HuH-7 (cell line): ENCODE results near the gene PCLO.
"Not testable (repeated sequence)": the region's sequence is repeated elsewhere in the genome, so short reads cannot be mapped to it uniquely, and the experiment has no call there.

Experiments
- DNase-seq: peaks from one replicate; pipeline ENCODE4 v3.0.0; 2011; ENCODE audit warnings: low spot score

PCLO gene

DNA sequence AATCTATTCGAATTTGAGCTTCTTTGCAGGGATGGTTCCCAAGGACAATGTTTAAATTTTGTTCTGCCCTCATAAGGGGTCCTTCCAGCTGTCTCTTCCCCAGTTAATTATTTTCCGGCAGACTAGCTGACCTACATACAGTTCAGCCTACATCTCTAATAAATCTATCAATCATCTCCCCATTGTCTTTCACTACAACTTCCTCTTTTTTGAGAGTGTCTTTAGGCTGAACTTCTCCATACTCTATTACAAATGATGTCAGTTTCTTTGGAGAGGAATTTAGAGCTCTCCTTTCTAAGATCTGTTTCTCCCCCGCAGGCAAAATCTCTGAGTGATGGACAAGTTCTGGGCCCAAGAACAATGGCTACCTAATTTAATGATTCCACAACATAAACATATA is 122.2 kb downstream of the PCLO start:
- DNase-seq, result no peak

DNA sequence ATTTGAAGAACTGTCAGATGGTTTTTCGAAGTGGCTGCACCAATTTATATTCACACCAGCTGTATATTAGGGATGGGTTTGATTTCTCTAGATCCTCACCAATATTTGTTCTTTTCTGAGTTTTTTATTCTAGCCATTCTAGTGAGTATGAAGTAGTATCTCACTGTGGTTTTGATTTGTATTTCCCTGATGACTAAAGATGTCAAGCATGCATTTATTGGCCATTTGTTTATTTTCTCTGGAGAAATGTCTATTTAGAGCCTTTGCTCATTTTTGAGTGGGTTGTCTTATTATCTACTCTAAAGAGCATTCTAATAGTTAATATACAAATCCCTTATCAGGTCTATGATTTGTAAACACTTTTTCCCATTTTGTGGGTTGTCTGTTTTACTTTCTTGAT is 123.9 kb downstream of the PCLO start:
- no peak for DNase-seq

DNA sequence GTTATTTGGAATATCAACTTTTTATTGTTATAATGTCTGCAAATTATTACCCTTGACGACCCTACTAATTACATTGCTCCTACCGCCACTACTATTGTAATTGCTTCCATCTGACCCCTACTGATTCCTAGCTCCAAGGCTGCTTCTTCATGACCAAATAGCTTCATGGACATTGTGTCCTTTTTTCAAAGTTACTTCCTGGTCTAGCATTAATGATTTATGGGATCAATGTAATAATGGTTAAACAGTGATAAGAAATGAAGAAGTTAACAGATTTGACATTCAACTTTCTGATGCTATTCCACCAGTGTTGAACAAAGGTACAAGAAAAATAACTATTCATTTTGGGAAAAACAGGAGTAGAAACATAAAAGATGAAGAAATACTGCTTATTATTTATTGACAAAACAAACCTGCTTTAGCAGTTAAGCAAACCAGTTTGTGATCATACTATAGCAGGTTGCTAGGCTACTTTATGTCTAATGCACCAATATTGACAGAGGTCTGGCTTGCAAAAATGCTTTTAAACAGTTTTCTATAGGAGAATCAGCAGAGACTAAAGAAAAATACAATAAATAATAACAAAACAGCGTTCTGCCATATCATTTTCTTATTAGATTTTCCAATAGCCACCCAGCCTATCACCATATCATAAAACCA is 125.8 kb downstream of the PCLO start:
- no peak for DNase-seq

DNA sequence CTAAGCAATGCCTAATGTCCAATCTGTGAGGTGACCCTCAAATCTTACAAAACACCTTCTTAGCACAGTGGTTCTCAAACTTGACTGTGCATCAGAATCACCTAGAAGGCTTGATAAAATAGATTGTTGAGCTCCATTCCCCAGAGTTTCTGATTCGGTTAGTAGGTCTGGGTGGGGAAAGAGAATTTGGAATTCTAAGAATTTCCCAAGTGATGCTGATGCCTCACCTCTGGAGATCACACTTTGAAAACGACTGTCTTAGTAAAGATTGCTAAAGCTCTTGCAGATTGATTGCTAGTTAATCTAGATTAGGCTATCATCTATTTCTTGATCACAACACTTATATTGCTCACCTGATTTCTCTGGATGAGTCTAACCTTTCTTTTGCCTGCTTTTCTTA is 126.6 kb downstream of the PCLO start:
- no peak for DNase-seq

DNA sequence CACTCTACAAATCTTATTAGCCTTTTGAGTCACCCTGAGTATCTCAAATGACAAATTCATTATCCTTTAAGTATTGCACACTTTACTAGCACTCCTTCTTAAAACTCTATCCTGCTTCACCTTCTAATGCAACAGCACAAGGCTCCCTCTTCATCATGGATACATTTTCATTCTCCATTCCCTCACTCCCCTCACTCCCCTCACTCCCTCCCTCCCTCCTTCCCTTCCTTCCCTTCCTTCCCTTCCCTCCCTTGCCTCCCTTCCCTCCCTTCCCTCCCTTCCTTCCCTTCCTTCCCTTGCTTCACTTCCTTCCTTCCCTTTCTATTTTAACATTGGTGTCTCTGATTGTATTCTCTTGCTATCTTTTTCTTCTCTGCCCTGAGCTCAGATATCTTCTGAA is 130.5 kb downstream of the PCLO start:
- DNase-seq, result no peak

DNA sequence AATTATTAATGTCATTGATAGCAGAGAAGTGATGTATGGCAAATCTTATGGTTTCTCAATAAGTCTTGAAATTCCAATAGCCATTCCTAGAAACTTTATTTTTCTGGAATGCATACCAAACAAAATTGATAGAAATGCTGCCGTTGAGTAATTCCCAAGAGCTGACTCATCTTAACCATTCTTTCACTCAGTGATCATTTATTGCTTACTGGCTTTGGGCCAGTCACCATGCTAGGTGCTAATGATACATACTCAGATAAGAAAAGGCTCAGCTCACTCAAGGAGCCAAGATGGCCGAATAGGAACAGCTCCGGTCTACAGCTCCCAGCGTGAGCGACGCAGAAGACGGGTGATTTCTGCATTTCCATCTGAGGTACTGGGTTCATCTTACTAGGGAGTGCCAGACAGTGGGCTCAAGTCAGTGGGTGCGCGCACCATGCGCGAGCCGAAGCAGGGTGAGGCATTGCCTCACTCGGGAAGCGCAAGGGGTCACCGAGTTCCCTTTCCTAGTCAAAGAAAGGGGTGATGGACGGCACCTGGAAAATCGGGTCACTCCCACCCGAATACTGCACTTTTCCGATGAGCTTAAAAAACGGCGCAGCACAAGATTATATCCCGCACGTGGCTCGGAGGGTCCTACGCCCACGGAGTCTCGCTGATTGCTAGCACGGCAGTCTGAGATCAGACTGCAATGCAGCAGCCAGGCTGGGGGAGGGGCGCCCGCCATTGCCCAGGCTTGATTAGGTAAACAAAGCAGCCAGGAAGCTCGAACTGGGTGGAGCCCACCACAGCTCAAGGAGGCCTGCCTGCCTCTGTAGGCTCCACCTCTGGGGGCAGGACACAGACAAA is 138.6 kb downstream of the PCLO start:
- not testable (repeated sequence) for DNase-seq

DNA sequence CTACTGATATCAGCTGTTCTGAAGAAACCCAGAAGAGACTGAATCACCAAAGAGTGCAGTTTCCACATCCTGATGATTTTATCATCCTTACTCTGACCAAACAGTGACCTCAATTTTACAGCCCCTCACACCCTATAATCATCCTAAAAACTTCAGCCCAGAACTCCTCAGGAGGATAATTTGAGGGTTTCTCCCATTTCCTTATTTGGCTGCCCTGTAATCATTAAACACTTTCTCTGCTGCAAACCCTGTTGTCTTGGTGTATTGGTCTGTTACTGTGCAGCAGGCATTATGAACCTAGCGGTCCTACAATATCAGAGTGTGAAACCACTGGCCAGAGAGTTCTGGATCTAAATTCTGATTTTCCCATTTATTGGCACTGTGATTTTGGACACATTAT is 141.7 kb downstream of the PCLO start:
- DNase-seq, result no peak

DNA sequence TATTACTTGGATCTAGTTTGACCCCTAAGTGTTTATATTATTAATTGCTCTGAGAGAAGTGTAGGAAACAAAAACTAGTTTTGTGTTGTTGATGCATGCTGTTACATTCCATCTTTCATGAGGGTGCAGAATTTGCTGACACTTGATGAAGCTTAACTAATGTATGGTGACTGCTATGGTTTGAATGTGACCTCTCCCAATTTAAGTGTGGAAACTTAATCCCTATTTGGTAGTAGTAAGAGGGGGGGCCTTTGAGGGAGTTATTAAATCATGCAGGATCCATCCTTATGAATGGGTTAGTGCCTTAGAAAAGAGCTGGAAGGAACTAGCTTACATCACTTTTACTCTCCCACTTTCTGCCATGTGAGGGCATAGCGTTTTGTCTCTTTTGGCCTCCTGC is 142.5 kb downstream of the PCLO start:
- DNase-seq, result no peak

DNA sequence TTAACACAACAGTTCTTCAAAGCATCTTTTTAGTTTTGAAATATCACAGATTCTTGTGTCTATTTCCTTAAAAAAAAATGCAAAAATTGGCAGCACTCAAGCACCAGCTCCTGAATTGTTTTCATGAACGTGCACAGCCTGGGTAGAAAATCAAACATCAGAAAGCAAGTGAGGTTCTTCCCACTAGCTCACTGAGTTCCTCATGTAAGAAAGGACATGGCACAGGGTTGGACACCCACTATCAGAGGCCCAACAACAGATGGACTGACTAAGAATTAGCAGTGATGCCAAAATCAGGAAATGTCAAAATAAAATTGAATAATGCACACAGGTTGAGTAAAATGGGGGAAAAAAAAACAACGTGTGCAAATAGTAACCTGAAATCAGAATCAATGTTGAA is 146.8 kb downstream of the PCLO start:
- no peak for DNase-seq

DNA sequence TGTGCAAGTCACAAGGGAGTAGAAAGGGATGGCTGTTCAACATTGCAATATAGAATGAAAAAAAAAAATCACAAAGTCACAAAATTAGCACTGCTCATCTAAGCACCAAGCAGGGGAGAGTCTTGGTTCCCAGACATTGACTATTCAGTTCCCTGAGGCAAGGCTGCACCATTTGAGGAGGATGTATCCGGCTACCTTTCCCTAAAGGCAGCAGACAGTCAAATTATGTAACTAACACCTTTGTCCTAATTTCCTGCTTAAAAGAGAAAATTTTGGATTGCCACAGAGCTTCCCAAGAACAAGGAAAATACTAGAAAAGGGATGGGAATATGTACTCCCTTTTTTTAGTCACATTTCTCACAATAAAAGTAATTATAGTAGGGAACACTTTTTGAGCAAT is 148.1 kb downstream of the PCLO start:
- no peak for DNase-seq

DNA sequence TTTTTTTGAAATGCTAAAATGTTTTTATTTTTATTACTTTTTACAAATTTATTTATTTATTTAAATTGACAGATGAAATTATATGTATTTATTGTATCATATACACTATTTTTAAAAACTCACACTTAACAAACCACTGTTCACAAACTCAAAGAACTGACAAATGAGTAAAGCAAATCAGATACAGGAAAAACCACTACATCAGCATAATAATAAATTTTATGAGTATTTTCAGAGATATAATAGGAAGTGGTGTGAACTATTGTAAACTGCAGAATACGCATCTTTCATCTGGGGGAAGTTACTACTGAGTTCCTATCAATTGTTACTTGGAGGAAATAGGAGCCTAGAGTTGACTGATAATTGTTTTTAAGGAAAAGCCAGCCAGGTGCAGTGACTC is 150.7 kb downstream of the PCLO start:
- DNase-seq, result no peak

DNA sequence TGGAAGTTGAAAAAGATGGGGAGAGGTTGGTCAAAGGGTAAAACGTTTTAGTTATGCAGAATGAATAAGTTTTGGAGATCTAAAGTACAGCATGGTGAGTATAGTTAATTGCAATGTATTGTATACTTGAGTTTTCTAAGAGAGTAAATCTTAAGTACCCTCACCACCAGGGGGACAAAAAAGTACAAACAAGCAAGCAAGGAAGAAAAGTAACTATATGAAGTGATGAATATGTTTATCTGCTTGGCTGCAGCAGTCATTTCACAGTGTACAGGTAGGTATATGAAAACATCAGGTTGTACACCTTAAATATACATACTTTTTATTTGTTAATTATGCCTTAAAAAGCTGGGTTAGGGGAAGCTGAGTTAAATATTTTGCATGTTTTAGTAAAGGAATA is 157.3 kb downstream of the PCLO start:
- DNase-seq, result no peak

DNA sequence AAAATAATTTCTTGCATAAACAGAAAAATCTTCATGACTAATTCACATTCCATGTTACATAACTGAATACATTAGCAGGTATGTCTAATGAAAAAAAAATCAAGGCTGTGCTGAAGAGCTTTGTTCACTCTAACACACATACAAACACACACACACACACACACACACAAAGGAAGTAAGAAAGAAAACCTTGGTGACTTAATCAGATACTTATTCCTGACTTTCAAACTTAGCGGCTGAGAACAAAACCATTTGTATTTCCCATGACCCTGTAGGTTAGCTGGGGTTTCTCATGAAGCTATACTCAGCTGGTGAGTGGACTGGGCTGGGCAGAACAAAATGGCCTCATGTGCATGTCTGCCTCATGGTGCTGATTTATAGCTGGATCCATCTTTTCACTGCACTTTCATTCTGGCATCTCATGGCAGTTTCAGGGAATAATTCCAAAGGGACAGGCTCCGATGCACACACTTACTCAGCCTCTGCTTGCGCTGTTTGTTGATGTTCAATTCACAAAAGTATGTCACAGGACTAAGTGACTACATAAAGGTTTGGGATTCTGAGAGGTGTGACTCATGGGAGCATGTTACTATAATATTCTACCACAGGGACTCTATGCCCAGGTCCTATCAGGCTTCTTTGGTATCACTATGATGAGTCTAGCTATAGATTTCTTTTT is 161.2 kb downstream of the PCLO start:
- no peak for DNase-seq

DNA sequence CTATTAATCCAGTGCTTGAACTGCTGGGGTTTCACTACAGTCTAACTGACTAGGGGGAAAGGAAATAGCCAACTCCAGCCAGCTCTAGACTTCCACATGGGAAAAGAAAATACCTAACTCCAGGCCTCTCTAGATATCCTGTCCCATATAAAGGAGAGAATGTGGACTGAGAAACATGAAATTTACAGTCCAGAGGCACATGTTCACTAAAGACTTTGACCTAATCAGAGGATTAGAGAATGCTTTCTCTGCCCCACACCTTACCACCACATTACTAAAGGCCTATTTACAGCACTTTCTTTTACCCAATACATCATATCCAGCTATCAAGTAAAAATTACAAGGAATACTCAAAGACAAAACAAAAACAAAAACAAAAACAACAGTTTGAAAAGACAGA is 164.2 kb downstream of the PCLO start:
- no peak for DNase-seq

DNA sequence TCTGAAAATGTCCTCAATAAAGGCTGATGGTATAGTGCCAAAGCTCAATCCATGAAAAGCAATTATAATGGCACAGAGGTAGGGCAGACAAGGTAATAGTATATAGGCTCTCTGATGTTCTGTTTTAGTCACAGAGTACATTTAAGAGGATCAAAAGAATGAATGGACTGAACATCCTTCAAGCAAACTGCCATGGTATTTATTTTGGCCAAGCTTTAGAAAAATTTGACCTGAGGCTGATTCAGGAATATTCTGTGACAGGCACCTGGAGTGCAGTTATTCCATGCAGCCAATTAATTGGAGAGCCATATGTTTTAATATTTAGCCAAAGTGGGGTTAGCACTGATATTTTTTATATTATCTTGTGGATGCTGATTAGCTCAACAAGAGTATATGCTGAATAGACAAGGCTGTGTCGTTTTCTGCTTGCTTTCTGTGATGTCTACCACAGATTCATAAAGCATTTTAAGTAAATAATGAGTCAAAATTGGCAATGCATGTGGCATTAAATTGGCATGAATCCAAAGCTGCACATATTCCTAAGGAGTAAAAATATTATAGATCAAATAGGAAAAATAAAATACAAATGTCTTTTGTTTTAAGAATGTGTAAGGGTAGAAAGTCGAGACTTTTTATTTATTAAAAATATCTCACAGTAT is 177.4 kb downstream of the PCLO start:
- DNase-seq, result no peak

DNA sequence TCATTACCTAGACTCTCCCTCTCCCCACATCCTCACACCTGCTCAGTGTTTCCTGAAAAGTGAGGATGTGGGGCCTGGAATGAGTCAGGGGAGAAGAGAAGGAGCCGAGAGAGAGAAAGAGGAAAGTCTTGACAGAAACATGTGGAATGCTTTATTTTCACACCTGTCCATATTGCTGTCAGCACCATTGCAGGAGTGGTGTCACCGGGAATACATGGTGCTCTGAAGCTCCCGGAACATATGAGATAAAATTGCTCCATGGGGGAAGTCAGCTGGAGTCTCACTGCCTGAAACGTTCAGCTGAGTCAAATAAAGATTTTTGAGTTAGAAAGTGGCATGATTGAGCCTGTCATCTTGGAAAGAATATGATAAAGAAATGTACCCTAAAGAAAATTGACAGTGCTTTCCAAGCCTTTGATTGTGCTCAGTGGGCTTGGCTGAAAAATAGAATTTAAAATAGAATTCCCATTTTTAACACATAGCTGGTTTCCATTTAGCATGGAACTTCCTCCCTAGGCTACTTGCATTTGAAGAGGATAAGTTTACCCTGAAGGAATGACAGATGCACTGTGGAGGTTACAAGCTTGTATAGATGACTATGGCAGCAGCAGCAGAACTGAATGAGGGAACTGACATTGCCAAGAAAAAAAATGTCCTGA is 182.4 kb downstream of the PCLO start:
- DNase-seq, result no peak

DNA sequence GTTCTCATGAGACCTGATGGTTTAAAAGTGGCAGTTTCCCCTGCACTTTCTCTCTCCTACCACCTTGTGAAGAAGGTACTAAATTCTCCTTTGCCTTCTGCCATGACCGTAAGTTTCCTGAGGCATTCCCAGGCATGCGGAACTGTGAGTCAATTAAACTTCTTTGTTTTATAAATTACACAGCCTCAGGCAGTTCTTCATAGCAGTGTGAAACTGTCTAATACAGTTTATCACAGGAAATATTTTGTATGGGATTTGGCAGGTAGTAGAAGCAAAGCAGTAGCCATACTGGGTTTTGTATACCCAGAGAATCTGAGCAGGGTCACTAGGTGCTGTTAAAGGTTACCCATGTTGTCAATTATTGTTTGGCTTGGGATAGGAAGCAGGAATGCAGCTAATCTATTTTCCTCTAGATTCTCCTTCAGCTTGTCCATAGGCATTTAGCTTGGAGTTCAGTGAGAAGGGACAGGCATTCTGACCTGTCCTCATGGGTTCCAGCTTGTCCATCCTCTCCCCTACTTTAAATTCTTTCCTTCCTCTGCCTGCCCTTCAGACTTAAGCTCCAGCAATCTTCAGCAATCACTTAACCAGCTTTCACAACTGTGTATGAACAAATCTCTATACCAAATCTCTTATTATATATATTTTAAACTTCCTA is 186.7 kb downstream of the PCLO start:
- no peak for DNase-seq

DNA sequence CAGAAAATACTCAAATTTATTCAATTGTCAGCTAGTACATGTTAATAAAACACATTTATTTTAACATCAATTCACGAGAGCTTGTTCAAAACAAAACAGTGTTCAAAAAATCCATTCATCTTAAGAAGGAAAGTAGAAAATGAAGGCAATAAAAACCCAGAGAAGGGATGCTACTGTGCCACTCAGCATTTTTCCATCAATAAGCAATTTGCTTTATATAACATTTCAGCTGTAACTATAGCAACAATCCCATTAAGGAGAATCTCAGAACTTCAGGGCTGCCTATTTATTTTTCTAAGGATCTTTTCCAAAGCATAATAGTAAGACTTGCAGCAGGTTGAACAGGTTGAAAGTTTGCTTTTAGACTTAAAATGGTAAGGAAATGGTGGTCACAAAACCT is 190.5 kb downstream of the PCLO start:
- no peak for DNase-seq

DNA sequence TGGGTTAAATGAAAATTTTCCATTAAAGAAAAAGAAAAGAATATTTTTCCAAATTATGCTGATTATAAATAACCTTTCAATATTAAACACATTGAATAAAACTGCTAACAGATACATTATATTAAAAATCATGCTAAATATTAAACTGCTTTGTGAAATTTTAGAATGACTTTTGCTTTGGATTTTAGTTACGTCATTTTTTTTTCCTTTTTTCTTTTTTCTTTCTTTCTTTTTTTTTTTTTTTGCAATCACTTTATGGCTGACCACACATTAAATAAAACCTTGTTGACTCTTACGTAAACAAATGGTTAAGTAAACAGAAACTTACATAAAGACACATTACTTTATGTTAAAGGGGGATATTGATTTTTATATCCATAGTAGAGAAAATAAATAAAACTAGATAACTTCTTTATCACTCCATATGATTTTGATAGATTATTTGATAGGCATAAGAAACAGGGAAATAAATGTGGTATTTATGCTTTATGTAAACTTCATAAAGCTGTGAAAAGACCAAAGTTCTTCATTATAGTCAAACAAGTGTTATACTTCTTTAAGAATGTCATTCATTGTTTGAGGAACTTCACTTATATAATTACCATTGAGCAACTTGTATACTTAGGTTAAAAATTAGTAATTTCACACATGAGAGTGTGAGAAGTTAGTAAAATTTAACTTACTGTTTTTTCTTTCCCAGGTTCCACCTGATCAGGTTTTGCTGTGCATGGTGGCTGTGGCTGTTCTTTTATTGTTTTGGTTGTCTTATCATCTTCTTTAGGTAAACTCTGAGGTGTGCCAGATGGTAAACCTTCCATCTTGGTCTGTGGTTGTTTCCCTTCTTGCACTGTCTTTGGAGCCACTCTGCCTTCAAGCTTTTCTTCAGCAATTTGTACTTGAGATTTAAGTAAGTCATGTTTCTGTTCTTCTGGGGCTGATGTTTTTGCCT is 197.3 kb downstream of the PCLO start:
- no peak for DNase-seq

DNA sequence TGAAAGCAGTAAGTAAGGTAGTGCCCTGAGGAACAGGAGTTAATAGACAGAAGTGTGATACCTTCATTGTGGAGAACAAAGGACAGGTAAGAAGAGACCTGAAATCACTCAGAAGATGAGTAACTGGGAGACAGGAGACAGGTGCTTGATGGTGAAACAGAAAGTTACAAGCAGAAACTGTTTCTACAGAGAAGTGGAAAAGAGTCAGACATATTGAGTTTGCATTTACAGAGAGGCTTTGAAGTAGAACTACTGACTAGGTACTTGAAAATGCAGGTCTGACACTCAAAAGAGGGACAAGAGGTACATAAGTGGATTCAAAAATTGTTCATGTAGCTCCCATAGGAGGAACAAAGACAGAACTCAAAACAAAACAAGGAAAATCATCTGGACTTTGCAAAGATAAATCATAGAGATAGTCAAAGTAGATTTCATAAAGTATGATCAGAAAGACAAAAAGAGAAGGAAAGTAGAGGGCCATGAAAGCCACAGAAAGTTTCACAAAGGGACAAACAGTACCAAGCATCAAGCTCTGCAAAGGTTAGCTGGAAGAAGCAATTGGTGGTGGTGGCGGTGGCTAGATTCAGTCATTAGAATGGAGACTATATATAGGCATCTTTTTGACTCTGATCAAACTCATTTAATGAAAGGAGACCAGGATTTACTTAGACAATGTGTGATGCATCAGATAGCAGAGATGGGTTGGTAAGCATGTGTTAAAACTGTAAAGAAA is 198.4 kb downstream of the PCLO start:
- no peak for DNase-seq
